ENCODE results near the gene MTCL3.

Gene MTCL3

GRCh38 chr6:127464881-127465459 is 54.2 kb downstream of the MTCL3 start:
- FAIRE-seq, result no peak
- peak; percentile 63 for DNase-seq (ENCODE audit: low read depth)
- TF ChIP-seq CTCF (IDR thresholded peaks at IDR 0.05; ENCODE audit: insufficient read depth, low read length, severe bottlenecking), result peak; percentile 87
- Histone ChIP-seq H3K27me3 (ENCODE audit: control insufficient read depth, insufficient read depth, low read length) (no peaks in the 10 kb centered on the region), H3K36me3 (ENCODE audit: control insufficient read depth, insufficient read depth, low read length) (no peaks in the 10 kb centered on the region), H3K4me3 (ENCODE audit: low read depth, low read length) (no peak overlapping the region)

- FAIRE-seq, result no peak
- no peak for TF ChIP-seq CTCF (IDR thresholded peaks at IDR 0.05; ENCODE audit: insufficient read depth, low read length, severe bottlenecking)
- no peaks in the 10 kb centered on the region for H3K36me3 ChIP-seq (ENCODE audit: control insufficient read depth, insufficient read depth, low read length)
- DNase-seq (ENCODE audit: low read depth), result peak; percentile 22
- no peak overlapping the region for H3K4me3 ChIP-seq (ENCODE audit: low read depth, low read length)
- no peaks in the 10 kb centered on the region for H3K27me3 ChIP-seq (ENCODE audit: control insufficient read depth, insufficient read depth, low read length)
These were observed 54.8 kb downstream of the MTCL3 start for GRCh38 chr6:127464161-127464880.

GRCh38 chr6:127463056-127463455 is 56.1 kb downstream of the MTCL3 start:
- H3K27me3 ChIP-seq (ENCODE audit: control insufficient read depth, insufficient read depth, low read length), result no peaks in the 10 kb centered on the region
- TF ChIP-seq CTCF (IDR thresholded peaks at IDR 0.05; ENCODE audit: insufficient read depth, low read length, severe bottlenecking), result no peak
- DNase-seq (ENCODE audit: low read depth) (peak; percentile 54), FAIRE-seq (no peak)
- H3K36me3 ChIP-seq (ENCODE audit: control insufficient read depth, insufficient read depth, low read length), result no peaks in the 10 kb centered on the region
- H3K4me3 ChIP-seq (ENCODE audit: low read depth, low read length), result no peak overlapping the region

GRCh38 chr6:127462376-127462775 is 56.8 kb downstream of the MTCL3 start:
- no peaks in the 10 kb centered on the region for H3K27me3 ChIP-seq (ENCODE audit: control insufficient read depth, insufficient read depth, low read length)
- no peak for TF ChIP-seq CTCF (IDR thresholded peaks at IDR 0.05; ENCODE audit: insufficient read depth, low read length, severe bottlenecking)
- no peaks in the 10 kb centered on the region for H3K36me3 ChIP-seq (ENCODE audit: control insufficient read depth, insufficient read depth, low read length)
- DNase-seq (ENCODE audit: low read depth), result no peak
- H3K4me3 ChIP-seq (ENCODE audit: low read depth, low read length), result no peak overlapping the region
- FAIRE-seq, result no peak

- no peak for TF ChIP-seq CTCF (IDR thresholded peaks at IDR 0.05; ENCODE audit: insufficient read depth, low read length, severe bottlenecking)
- Histone ChIP-seq H3K36me3 (ENCODE audit: control insufficient read depth, insufficient read depth, low read length) (no peaks in the 10 kb centered on the region), H3K27me3 (ENCODE audit: control insufficient read depth, insufficient read depth, low read length) (no peaks in the 10 kb centered on the region), H3K4me3 (ENCODE audit: low read depth, low read length) (no peak overlapping the region)
- FAIRE-seq, result no peak
- DNase-seq (ENCODE audit: low read depth), result no peak
These were observed 58.7 kb downstream of the MTCL3 start for GRCh38 chr6:127460465-127460864.
